ENCODE data around the gene TNFSF4. TPM values are rescaled to one million over a fixed set of nuclear protein-coding genes. Genes with fewer than 3 reads are reported as not detected.
A peak's percentile ranks its signal among the peaks of the same experiment; 100 is the strongest.

The TNFSF4 gene
- total RNA-seq, 1 donor from 2014 or later, result 1.5 TPM

- Histone ChIP-seq H3K27ac (no peak overlapping the region), H3K4me1 (no peaks in the 10 kb centered on the region), H3K27me3 (ENCODE audit: low read depth) (no peaks in the 10 kb centered on the region), H3K36me3 (no peaks in the 10 kb centered on the region), H3K4me3 (no peak overlapping the region), H3K9me3 (no peaks in the 10 kb centered on the region)
- TF ChIP-seq CTCF (IDR thresholded peaks at IDR 0.05), result no peak
- no peak for ATAC-seq
- no peak for DNase-seq
- intact Hi-C loops (cut with DNase I), result no loop called here
These were observed 69.9 kb downstream of the TNFSF4 start for GRCh38 chr1:173137107-173137706.

- DNase-seq, result peak; percentile 56
- no peaks in the 10 kb centered on the region for H3K27me3 ChIP-seq (ENCODE audit: low read depth)
- no peaks in the 10 kb centered on the region for H3K9me3 ChIP-seq
- no peak overlapping the region for H3K27ac ChIP-seq
- intact Hi-C loops (cut with DNase I), result no loop called here
- peak; percentile 50 to 56 for ATAC-seq
- no peaks in the 10 kb centered on the region for H3K36me3 ChIP-seq
- no peak overlapping the region for H3K4me3 ChIP-seq
- H3K4me1 ChIP-seq, result no peaks in the 10 kb centered on the region
- no peak for TF ChIP-seq CTCF (IDR thresholded peaks at IDR 0.05)
These were observed 72.3 kb downstream of the TNFSF4 start for GRCh38 chr1:173134800-173135199.

GRCh38 chr1:173134029-173134428 lies 73.1 kb downstream of the TNFSF4 start:
- DNase-seq (no peak), ATAC-seq (no peak)
- H3K27me3 ChIP-seq (ENCODE audit: low read depth), result no peaks in the 10 kb centered on the region
- no peak overlapping the region for H3K27ac ChIP-seq
- H3K4me1 ChIP-seq, result no peaks in the 10 kb centered on the region
- H3K4me3 ChIP-seq, result no peak overlapping the region
- intact Hi-C loops (cut with DNase I), result no loop called here
- no peaks in the 10 kb centered on the region for H3K36me3 ChIP-seq
- no peaks in the 10 kb centered on the region for H3K9me3 ChIP-seq
- no peak for TF ChIP-seq CTCF (IDR thresholded peaks at IDR 0.05)

Other genes starting within 250 kb of the TNFSF4 start
- gene TNFSF18, start 156.4 kb downstream of the TNFSF4 start, total RNA-seq, result 0.24 TPM